Skeletal muscle satellite cell (primary cell): ENCODE results near the gene CACNB2.
"Not testable (repeated sequence)": the region's sequence is repeated elsewhere in the genome, so short reads cannot be mapped to it uniquely, and the experiment has no call there.

Source experiments
- H3K27me3 ChIP-seq: 2 replicates; pipeline ENCODE4 v1.7.0; 2013; ENCODE audit warnings: low read length; ENCODE audit not compliant: control insufficient read depth, insufficient read depth
- H3K36me3 ChIP-seq: 2 replicates; pipeline ENCODE4 v1.7.0; 2013; ENCODE audit warnings: mild to moderate bottlenecking, control low read depth, low read length; ENCODE audit not compliant: insufficient read depth
- H3K4me1 ChIP-seq: 2 replicates; pipeline ENCODE4 v1.7.0; 2013; ENCODE audit warnings: low read length; ENCODE audit not compliant: control insufficient read depth, insufficient read depth
- H3K4me2 ChIP-seq: 2 replicates; pipeline ENCODE4 v1.7.0; 2013; ENCODE audit warnings: mild to moderate bottlenecking, low read length
- H3K4me3 ChIP-seq: 2 replicates; pipeline ENCODE4 v1.7.0; 2013; ENCODE audit warnings: low read length
- H3K9ac ChIP-seq: 2 replicates; pipeline ENCODE4 v1.7.0; 2013; ENCODE audit warnings: mild to moderate bottlenecking, low read depth, low read length, moderate library complexity
- H3K9me3 ChIP-seq: replicated peaks from 2 replicates; pipeline ENCODE4 v1.7.0; 2013; ENCODE audit warnings: mild to moderate bottlenecking, control low read depth, low read length

CACNB2 gene

GRCh38 chr10:18445635-18446034 lies 305.4 kb downstream of the CACNB2 start:
- H3K9ac ChIP-seq, result not testable (repeated sequence)

GRCh38 chr10:18446205-18446604 lies 306.0 kb downstream of the CACNB2 start:
- Histone ChIP-seq H3K27me3 (peaks cover 5% of the 10 kb centered on the region), H3K4me3 (no peak overlapping the region), H3K4me2 (no peak overlapping the region), H3K9ac (no peak overlapping the region), H3K4me1 (no peaks in the 10 kb centered on the region), H3K9me3 (no peaks in the 10 kb centered on the region), H3K36me3 (no peaks in the 10 kb centered on the region)

More at GRCh38 chr10:18445635-18446034, 305.4 kb downstream of the CACNB2 start:
- not testable (repeated sequence) for H3K4me3 ChIP-seq, H3K4me1 ChIP-seq, H3K27me3 ChIP-seq, H3K9me3 ChIP-seq, H3K36me3 ChIP-seq, H3K4me2 ChIP-seq

DNA sequence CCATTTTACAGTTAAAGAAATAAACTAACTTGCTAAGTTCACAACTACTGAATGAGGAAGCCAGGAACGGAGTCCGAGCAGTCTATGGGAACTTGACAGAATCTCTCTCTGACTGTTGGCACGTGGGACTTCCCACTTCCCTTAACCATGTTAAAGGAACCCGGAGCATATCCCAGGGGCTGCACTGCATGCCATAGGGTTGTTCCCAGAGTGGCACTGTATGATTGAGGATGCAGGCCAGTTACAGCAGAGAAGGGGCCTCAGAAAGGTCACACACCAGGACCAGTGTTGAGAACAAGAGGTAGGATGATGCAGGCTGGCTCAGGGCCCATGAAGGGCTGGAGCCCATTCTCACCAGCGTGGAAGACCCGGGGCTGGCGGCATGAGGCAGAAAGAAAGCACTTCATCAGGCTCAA lies 309.4 kb downstream of the CACNB2 start:
- Histone ChIP-seq H3K27me3 (peaks cover 5% of the 10 kb centered on the region), H3K4me2 (no peak overlapping the region), H3K36me3 (no peaks in the 10 kb centered on the region), H3K4me1 (no peaks in the 10 kb centered on the region), H3K4me3 (no peak overlapping the region), H3K9ac (no peak overlapping the region), H3K9me3 (no peaks in the 10 kb centered on the region)

DNA sequence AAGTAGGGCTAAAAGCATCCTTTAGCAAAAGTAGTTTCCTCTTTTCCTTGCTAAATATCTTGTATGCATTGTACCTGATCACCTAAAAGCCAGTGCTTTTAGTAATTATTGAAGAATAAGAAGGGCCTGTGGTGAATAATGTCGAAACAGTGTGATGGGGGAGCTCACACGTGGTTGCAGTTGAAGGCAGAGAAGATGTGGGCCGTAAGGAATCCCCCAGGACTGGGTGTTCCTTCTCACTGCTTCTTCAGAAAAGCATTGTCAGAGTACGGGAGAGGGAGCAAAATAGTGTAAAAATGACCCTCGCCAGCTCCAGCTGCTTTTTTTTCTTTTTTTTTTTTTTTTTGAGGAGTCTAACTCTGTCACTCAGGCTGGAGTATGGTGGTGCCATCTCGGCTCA lies 310.1 kb downstream of the CACNB2 start:
- no peak overlapping the region for H3K4me2 ChIP-seq
- no peaks in the 10 kb centered on the region for H3K4me1 ChIP-seq
- H3K27me3 ChIP-seq, result no peaks in the 10 kb centered on the region
- no peaks in the 10 kb centered on the region for H3K9me3 ChIP-seq
- H3K4me3 ChIP-seq, result no peak overlapping the region
- no peak overlapping the region for H3K9ac ChIP-seq
- H3K36me3 ChIP-seq, result no peaks in the 10 kb centered on the region

- Histone ChIP-seq H3K4me3 (no peak overlapping the region), H3K9me3 (no peaks in the 10 kb centered on the region), H3K27me3 (no peaks in the 10 kb centered on the region), H3K9ac (no peak overlapping the region), H3K4me2 (no peak overlapping the region), H3K36me3 (no peaks in the 10 kb centered on the region), H3K4me1 (no peaks in the 10 kb centered on the region)
These were observed 315.1 kb downstream of the CACNB2 start for GRCh38 chr10:18455086-18455884.

- H3K9ac ChIP-seq, result no peak overlapping the region
- no peaks in the 10 kb centered on the region for H3K36me3 ChIP-seq
- no peaks in the 10 kb centered on the region for H3K4me1 ChIP-seq
- no peaks in the 10 kb centered on the region for H3K9me3 ChIP-seq
- H3K4me2 ChIP-seq, result no peak overlapping the region
- no peaks in the 10 kb centered on the region for H3K27me3 ChIP-seq
- H3K4me3 ChIP-seq, result no peak overlapping the region
These were observed 316.8 kb downstream of the CACNB2 start for GRCh38 chr10:18456984-18457383.

GRCh38 chr10:18460032-18460431 lies 319.8 kb downstream of the CACNB2 start:
- Histone ChIP-seq H3K9me3 (no peaks in the 10 kb centered on the region), H3K4me3 (no peak overlapping the region), H3K9ac (no peak overlapping the region), H3K27me3 (no peaks in the 10 kb centered on the region), H3K4me2 (no peak overlapping the region), H3K36me3 (no peaks in the 10 kb centered on the region), H3K4me1 (no peaks in the 10 kb centered on the region)

GRCh38 chr10:18463673-18464211 lies 323.5 kb downstream of the CACNB2 start:
- no peak overlapping the region for H3K4me3 ChIP-seq

DNA sequence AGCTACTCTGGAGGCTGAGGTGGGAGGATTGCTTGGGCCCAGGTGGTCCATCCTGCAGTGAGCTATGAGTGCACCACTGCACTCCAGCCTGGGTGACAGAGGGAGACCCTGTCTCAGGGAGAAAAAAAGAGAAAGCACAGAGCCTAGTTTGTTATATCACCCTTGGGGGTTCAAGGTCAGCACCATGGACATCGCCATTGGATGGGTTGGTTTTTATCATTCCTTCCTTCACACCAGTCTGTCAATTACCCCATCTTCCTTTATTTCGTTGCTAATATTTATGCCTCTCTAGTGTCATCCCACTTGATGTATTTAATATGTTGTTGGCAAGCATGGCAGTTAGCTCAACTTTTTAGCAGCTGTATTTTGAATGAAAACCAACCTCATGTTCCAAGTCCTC lies 328.9 kb downstream of the CACNB2 start:
- no peak overlapping the region for H3K9ac ChIP-seq
- no peaks in the 10 kb centered on the region for H3K9me3 ChIP-seq
- no peak overlapping the region for H3K4me3 ChIP-seq
- H3K4me1 ChIP-seq, result no peaks in the 10 kb centered on the region
- H3K36me3 ChIP-seq, result no peaks in the 10 kb centered on the region
- peaks cover 5% of the 10 kb centered on the region for H3K27me3 ChIP-seq
- H3K4me2 ChIP-seq, result no peak overlapping the region

More at GRCh38 chr10:18463673-18464211, 323.5 kb downstream of the CACNB2 start:
- Histone ChIP-seq H3K9ac (no peak overlapping the region), H3K4me1 (no peaks in the 10 kb centered on the region), H3K4me2 (no peak overlapping the region), H3K36me3 (no peaks in the 10 kb centered on the region), H3K27me3 (no peaks in the 10 kb centered on the region), H3K9me3 (no peaks in the 10 kb centered on the region)

DNA sequence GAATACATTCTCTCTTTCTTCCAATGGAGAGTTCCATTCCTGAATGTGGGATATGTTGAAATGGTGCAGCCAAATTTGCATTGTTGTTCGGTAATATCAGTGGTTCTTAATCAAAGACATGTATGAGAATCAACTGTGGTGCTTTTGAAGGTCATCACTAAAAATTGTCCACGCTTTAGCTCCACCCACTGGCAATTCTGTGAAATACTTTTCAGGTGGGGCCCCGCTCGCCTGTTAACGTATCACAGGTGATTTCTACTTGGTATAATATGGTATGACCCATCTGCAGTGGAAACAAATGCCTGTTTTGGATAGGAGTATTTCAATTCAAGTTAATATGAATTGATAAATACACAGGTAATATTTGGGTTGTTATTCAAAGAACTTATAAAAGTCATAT lies 332.8 kb downstream of the CACNB2 start:
- Histone ChIP-seq H3K9me3 (no peaks in the 10 kb centered on the region), H3K4me2 (no peak overlapping the region), H3K27me3 (peaks cover 5% of the 10 kb centered on the region), H3K4me1 (no peaks in the 10 kb centered on the region), H3K36me3 (no peaks in the 10 kb centered on the region), H3K4me3 (no peak overlapping the region), H3K9ac (no peak overlapping the region)

DNA sequence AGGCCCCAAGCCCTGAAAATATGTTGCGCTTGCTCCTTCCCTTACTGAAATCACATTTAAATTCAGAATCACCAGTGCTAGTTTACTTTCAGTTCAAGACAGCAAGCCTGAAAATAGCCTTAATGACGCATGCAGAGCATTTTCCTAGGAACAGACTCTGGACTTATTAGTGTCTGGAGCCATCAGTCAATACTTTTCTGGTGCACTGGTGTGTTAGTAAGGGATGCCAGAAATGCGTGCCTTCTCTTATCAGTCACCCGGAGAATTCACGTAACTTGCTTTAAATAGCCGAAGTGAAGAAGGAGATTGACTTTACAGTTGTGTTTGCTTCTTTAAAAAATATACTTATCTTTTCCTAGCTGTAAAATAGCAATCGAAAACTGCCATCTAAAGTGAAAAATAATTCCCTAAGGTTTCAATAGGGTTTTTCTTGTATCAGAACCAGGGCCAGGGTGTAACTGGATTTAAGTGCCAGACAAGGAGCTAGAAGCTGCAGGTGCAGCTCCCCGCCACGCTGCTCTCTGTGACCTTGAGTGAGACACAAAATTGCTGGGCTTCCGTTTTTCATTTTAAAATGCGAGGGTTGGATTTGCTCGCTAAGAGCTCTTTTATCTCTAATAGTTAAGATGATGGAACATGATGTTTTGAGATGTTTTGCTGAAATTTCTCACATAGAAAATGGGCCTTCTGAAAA lies 333.3 kb downstream of the CACNB2 start:
- H3K4me2 ChIP-seq, result no peak overlapping the region
- no peak overlapping the region for H3K9ac ChIP-seq
- no peak overlapping the region for H3K4me3 ChIP-seq
- no peaks in the 10 kb centered on the region for H3K36me3 ChIP-seq
- no peaks in the 10 kb centered on the region for H3K9me3 ChIP-seq
- peaks cover 5% of the 10 kb centered on the region for H3K27me3 ChIP-seq
- H3K4me1 ChIP-seq, result no peaks in the 10 kb centered on the region
